ENCODE measurements around the gene TAS2R38.

The TAS2R38 gene

GRCh38 chr7:141954334-141954733 is 19.2 kb downstream of the TAS2R38 start:
- POLR2A ChIA-PET (ENCODE audit: low non-redundant PET): no interaction called here
- no peak overlapping the region for H3K27ac ChIP-seq
- CTCF ChIA-PET: interaction anchor here (0.6 kb wide), 1 partner anchor 78 kb away, joined by 3 read pairs; no protein-coding TSS in a partner anchor

GRCh38 chr7:141952461-141952860 is 21.1 kb downstream of the TAS2R38 start:
- no peak for TF ChIP-seq CTCF (conservative IDR thresholded peaks at IDR 0.05; ENCODE audit: low read depth)
- POLR2A ChIA-PET (ENCODE audit: low non-redundant PET): no interaction called here
- CTCF ChIA-PET: no interaction called here
- H3K27ac ChIP-seq: no peak overlapping the region
- no peak for DNase-seq (ENCODE audit: low spot score)

More at GRCh38 chr7:141954334-141954733, 19.2 kb downstream of the TAS2R38 start:
- no peak for TF ChIP-seq CTCF (conservative IDR thresholded peaks at IDR 0.05; ENCODE audit: low read depth)
- DNase-seq (ENCODE audit: low spot score): no peak

- ChIA-PET CTCF (interaction anchor here (0.5 kb wide), 1 partner anchor 25 kb away, joined by 3 read pairs; no protein-coding TSS in a partner anchor), POLR2A (ENCODE audit: low non-redundant PET) (no interaction called here)
- no peak for TF ChIP-seq CTCF (conservative IDR thresholded peaks at IDR 0.05; ENCODE audit: low read depth)
- H3K27ac ChIP-seq: no peak overlapping the region
- DNase-seq (ENCODE audit: low spot score): no peak
Measured at GRCh38 chr7:141950806-141951205, 22.8 kb downstream of the TAS2R38 start.

- ChIA-PET CTCF (interaction anchor here (0.5 kb wide), 1 partner anchor 248 kb away, joined by 3 read pairs; no protein-coding TSS in a partner anchor), POLR2A (ENCODE audit: low non-redundant PET) (no interaction called here)
- TF ChIP-seq CTCF (conservative IDR thresholded peaks at IDR 0.05; ENCODE audit: low read depth): no peak
- H3K27ac ChIP-seq: no peak overlapping the region
- DNase-seq (ENCODE audit: low spot score): no peak
Measured at GRCh38 chr7:141949911-141950310, 23.7 kb downstream of the TAS2R38 start.

- CTCF ChIA-PET: interaction anchor here (0.5 kb wide), 1 partner anchor 248 kb away, joined by 3 read pairs; no protein-coding TSS in a partner anchor
- TF ChIP-seq CTCF (conservative IDR thresholded peaks at IDR 0.05; ENCODE audit: low read depth): no peak
- POLR2A ChIA-PET (ENCODE audit: low non-redundant PET): no interaction called here
- no peak overlapping the region for H3K27ac ChIP-seq
- no peak for DNase-seq (ENCODE audit: low spot score)
Measured at GRCh38 chr7:141949451-141949850, 24.1 kb downstream of the TAS2R38 start.

GRCh38 chr7:141949021-141949420 is 24.6 kb downstream of the TAS2R38 start:
- no peak for DNase-seq (ENCODE audit: low spot score)
- POLR2A ChIA-PET (ENCODE audit: low non-redundant PET): no interaction called here
- H3K27ac ChIP-seq: no peak overlapping the region
- no peak for TF ChIP-seq CTCF (conservative IDR thresholded peaks at IDR 0.05; ENCODE audit: low read depth)
- CTCF ChIA-PET: no interaction called here

GRCh38 chr7:141946796-141947195 is 26.8 kb downstream of the TAS2R38 start, which contains the start of gene CLEC5A:
Gene CLEC5A (minus strand): TSS chr7:141946974. CDS start chr7:141946292, 682 bp downstream.
- no peak for DNase-seq (ENCODE audit: low spot score)
- POLR2A ChIA-PET (ENCODE audit: low non-redundant PET): no interaction called here
- no peak for TF ChIP-seq CTCF (conservative IDR thresholded peaks at IDR 0.05; ENCODE audit: low read depth)
- no peak within 1 kb of the TSS for H3K27ac ChIP-seq
- CTCF ChIA-PET: no interaction called here

Data from RWPE1 (cell line).